Caco-2 (cell line): ENCODE data around the gene TREH. TPM values are rescaled to one million over a fixed set of nuclear protein-coding genes. Genes with fewer than 3 reads are reported as not detected.

ENCODE experiments used
- BruUV-seq: library from RNA; stranded (reverse); fragments of 400-500 nt; replicated peaks from 2 replicates; lab custom pipeline; 2021; lab: Mats Ljungman, UMichigan
- CTCF ChIA-PET: fragments of 300-600 bp; sonication (Branson Sonifier 250); formaldehyde crosslinking; loops from one replicate; lab custom pipeline; 2022; ENCODE audit warnings: antibody characterized with exemption; lab: Charles Lee
- POLR2A ChIA-PET: fragments of 300-600 bp; sonication (Branson Sonifier 250); formaldehyde crosslinking; loops from one replicate; lab custom pipeline; 2022; ENCODE audit warnings: antibody characterized with exemption; lab: Charles Lee
- DNase-seq, 2 experiments: peaks; one replicate each; pipeline versions ENCODE4 v3.0.0 to v3.0.0-alpha.2; 2020 to 2022
- H3K27me3 ChIP-seq: replicated peaks from 2 replicates; pipeline ENCODE4 v1.6.0; 2011; ENCODE audit warnings: low read length; ENCODE audit not compliant: control insufficient read depth, insufficient read depth
- H3K36me3 ChIP-seq: 2 replicates; pipeline ENCODE4 v1.5.1; 2011; ENCODE audit warnings: low read length; ENCODE audit not compliant: control insufficient read depth, insufficient read depth
- H3K4me1 ChIP-seq: fragments of 250-450 bp; sonication (Bioruptor Pico); 2 replicates; pipeline ENCODE4 v1.5.1; 2020; ENCODE audit warnings: mild to moderate bottlenecking
- H3K4me3 ChIP-seq: 2 replicates; pipeline ENCODE4 v1.5.1; 2011; ENCODE audit warnings: low read depth, mild to moderate bottlenecking, control low read depth, low read length
- H3K9me3 ChIP-seq: fragments of 250-450 bp; sonication (Bioruptor Pico); 2 replicates; pipeline ENCODE4 v1.5.1; 2020; ENCODE audit warnings: mild to moderate bottlenecking, moderate library complexity
- H3K27ac Mint-ChIP-seq: one replicate; pipeline ENCODE4 v1.8.0; 2022; ENCODE audit warnings: mixed read lengths; ENCODE audit not compliant: unreplicated experiment
- H3K27me3 Mint-ChIP-seq: one replicate; pipeline ENCODE4 v1.8.0; 2022; ENCODE audit warnings: mixed read lengths; ENCODE audit not compliant: insufficient read depth, unreplicated experiment
- H3K36me3 Mint-ChIP-seq: one replicate; pipeline ENCODE4 v1.8.0; 2022; ENCODE audit warnings: mild to moderate bottlenecking, mixed read lengths; ENCODE audit not compliant: insufficient read depth, unreplicated experiment
- H3K4me1 Mint-ChIP-seq: one replicate; pipeline ENCODE4 v1.8.0; 2022; ENCODE audit warnings: low read depth, mixed read lengths; ENCODE audit not compliant: unreplicated experiment
- H3K4me3 Mint-ChIP-seq: one replicate; pipeline ENCODE4 v1.8.0; 2022; ENCODE audit warnings: mild to moderate bottlenecking, moderate library complexity, mixed read lengths; ENCODE audit not compliant: unreplicated experiment
- H3K9me3 Mint-ChIP-seq: one replicate; pipeline ENCODE4 v1.8.0; 2022; ENCODE audit warnings: mixed read lengths; ENCODE audit not compliant: unreplicated experiment
- intact Hi-C: fragments of 100-400 bp; cut with micrococcal nuclease; formaldehyde crosslinking; loops from one replicate; pipeline ENCODE4 v1.10.0; 2022; ENCODE audit not compliant: unreplicated experiment
- total RNA-seq: library from RNA; stranded (reverse); gene quantifications from 2 replicates; pipeline ENCODE4 v1.2.3, GENCODE V29; 2022
- TF ChIP-seq, protein P1 (sequence below), 2 experiments: fragments of 200-600 bp in 1 of 2; IDR thresholded peaks; 1 replicate in 1 of 2; 2 replicates in 1 of 2; pipeline versions ENCODE4 v1.5.1 to v1.8.0; 2011 to 2022; ENCODE audit warnings: antibody characterized with exemption in 1 of 2, control low read depth in 1 of 2, inconsistent platforms in 1 of 2, low read depth in 1 of 2, low read length in 1 of 2, mild to moderate bottlenecking in 1 of 2, moderate library complexity in 1 of 2; ENCODE audit not compliant: insufficient read depth in 1 of 2, severe bottlenecking in 1 of 2, unreplicated experiment in 1 of 2

TREH gene
- total RNA-seq, 1 experiment from 2014 or later, result not detected

- no peaks in the 10 kb centered on the region for H3K9me3 Mint-ChIP-seq
- Histone ChIP-seq H3K36me3 (0 out of 2 replicates have a peak, but pooled peaks cover 2% of the 10 kb centered on the region), H3K9me3 (no peaks in the 10 kb centered on the region), H3K27me3 (no peaks in the 10 kb centered on the region), H3K4me3 (peak overlapping the region; percentile 63), H3K4me1 (peaks cover 44% of the 10 kb centered on the region)
- peaks cover 32% of the 10 kb centered on the region for H3K4me1 Mint-ChIP-seq
- no peaks in the 10 kb centered on the region for H3K27me3 Mint-ChIP-seq
- peaks cover 18% of the 10 kb centered on the region for H3K36me3 Mint-ChIP-seq
- no peak for DNase-seq
- TF ChIP-seq, protein P1, sequence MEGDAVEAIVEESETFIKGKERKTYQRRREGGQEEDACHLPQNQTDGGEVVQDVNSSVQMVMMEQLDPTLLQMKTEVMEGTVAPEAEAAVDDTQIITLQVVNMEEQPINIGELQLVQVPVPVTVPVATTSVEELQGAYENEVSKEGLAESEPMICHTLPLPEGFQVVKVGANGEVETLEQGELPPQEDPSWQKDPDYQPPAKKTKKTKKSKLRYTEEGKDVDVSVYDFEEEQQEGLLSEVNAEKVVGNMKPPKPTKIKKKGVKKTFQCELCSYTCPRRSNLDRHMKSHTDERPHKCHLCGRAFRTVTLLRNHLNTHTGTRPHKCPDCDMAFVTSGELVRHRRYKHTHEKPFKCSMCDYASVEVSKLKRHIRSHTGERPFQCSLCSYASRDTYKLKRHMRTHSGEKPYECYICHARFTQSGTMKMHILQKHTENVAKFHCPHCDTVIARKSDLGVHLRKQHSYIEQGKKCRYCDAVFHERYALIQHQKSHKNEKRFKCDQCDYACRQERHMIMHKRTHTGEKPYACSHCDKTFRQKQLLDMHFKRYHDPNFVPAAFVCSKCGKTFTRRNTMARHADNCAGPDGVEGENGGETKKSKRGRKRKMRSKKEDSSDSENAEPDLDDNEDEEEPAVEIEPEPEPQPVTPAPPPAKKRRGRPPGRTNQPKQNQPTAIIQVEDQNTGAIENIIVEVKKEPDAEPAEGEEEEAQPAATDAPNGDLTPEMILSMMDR (IDR thresholded peaks at IDR 0.05; ENCODE audit: insufficient read depth in 1 of 2, low read depth in 1 of 2, low read length in 1 of 2, severe bottlenecking in 1 of 2, unreplicated experiment in 1 of 2), result no peak
- TSS peak; percentile 47 for BruUV-seq
- intact Hi-C loops, result loop anchor here (1.0 to 5.0 kb wide), 4 partner anchors 13 to 290 kb away; partner anchors contain the start of gene PHLDB1
- ChIA-PET CTCF (interaction anchor here (1.3 to 3.2 kb wide), 8 partner anchors 12 to 169 kb away, joined by 4 to 29 read pairs (median 14); partner anchors contain the start of genes ARCN1, DDX6 and PHLDB1), POLR2A (interaction anchor here (0.6 to 2.2 kb wide), 5 partner anchors 10 to 376 kb away, joined by 3 to 13 read pairs (median 7); partner anchors contain the start of gene PHLDB1)
- H3K27ac Mint-ChIP-seq, result peak overlapping the region; percentile 93
- peak overlapping the region; percentile 87 for H3K4me3 Mint-ChIP-seq
Observed at GRCh38 chr11:118621784-118622375, 57.6 kb downstream of the TREH start.

DNA sequence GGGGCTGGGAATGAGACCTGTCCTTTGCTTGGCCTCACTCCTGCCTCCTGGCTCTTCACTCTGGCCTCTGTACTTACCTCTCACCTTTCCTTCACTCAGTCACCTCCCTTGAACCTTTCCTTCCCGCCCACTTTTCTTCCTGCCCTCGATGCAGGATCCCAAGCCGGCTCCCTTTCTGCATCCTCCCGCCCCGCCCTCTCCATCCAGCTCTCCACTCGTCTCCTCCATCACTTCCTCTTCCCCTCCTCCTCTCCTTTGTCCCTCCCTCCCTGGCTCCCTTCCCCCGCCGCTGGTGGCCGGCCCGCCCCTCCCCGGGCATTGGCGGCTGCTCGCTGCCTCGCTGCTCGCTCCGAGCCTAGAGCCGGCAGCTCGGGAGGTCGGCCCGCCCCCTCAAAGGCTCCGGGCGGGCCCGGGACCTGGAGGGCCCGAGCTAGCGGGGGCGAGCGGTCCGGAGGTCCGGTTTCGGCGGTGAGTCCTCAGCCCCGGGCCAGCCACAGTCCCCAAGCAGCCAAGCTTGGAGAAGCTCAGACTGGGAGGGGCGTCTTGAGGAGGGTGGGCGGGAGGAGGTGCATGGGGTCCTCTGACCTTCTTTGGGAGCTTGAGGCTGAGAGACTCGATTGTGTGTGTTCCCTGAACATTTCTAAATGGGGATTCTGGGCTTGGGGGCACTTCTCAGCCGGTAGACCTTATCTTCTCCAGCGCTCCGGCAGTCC lies 58.2 kb downstream of the TREH start:
- peaks cover 15% of the 10 kb centered on the region for H3K36me3 Mint-ChIP-seq
- peak; percentile 96 to 97 for DNase-seq
- CTCF ChIA-PET, result interaction anchor here (0.7 to 3.2 kb wide), 15 partner anchors 8 to 504 kb away, joined by 3 to 29 read pairs (median 5); partner anchors contain the start of genes ARCN1, DDX6 and PHLDB1
- H3K9me3 Mint-ChIP-seq, result no peaks in the 10 kb centered on the region
- H3K4me3 Mint-ChIP-seq, result peak overlapping the region; percentile 87
- POLR2A ChIA-PET, result interaction anchor here (0.5 to 2.2 kb wide), 10 partner anchors 9 to 780 kb away, joined by 3 to 13 read pairs (median 4); partner anchors contain the start of genes ARCN1 and PHLDB1
- Histone ChIP-seq H3K4me3 (peak overlapping the region; percentile 63), H3K27me3 (no peaks in the 10 kb centered on the region), H3K4me1 (peaks cover 49% of the 10 kb centered on the region), H3K9me3 (no peaks in the 10 kb centered on the region), H3K36me3 (0 out of 2 replicates have a peak, but pooled peaks cover 2% of the 10 kb centered on the region)
- no TSS peak for BruUV-seq
- peaks cover 37% of the 10 kb centered on the region for H3K4me1 Mint-ChIP-seq
- TF ChIP-seq, protein P1 (IDR thresholded peaks at IDR 0.05; ENCODE audit: insufficient read depth in 1 of 2, low read depth in 1 of 2, low read length in 1 of 2, severe bottlenecking in 1 of 2, unreplicated experiment in 1 of 2), result no peak
- H3K27ac Mint-ChIP-seq, result peak overlapping the region; percentile 93
- H3K27me3 Mint-ChIP-seq, result no peaks in the 10 kb centered on the region
- intact Hi-C loops, result loop anchor here (1.0 to 5.0 kb wide), 4 partner anchors 14 to 291 kb away; partner anchors contain the start of gene PHLDB1
